IPS-18a (cell line): ENCODE data around the gene GPATCH1.
"Not testable (repeated sequence)": the region's sequence is repeated elsewhere in the genome, so short reads cannot be mapped to it uniquely, and the experiment has no call there.

Source experiments
- H3K27ac ChIP-seq: one replicate; pipeline ENCODE4 v1.5.1; 2013; ENCODE audit warnings: low read length
- H3K27me3 ChIP-seq: one replicate; pipeline ENCODE4 v1.6.1; 2013; ENCODE audit warnings: mild to moderate bottlenecking, low read length; ENCODE audit not compliant: control insufficient read depth, insufficient read depth
- H3K36me3 ChIP-seq: one replicate; pipeline ENCODE4 v1.6.1; 2013; ENCODE audit warnings: low read depth, low read length; ENCODE audit not compliant: control insufficient read depth
- H3K4me1 ChIP-seq: one replicate; pipeline ENCODE4 v1.6.1; 2013; ENCODE audit warnings: low read depth, low read length; ENCODE audit not compliant: control insufficient read depth
- H3K4me3 ChIP-seq: one replicate; pipeline ENCODE4 v1.5.1; 2013; ENCODE audit warnings: low read length
- H3K9ac ChIP-seq: one replicate; pipeline ENCODE4 v1.6.1; 2013; ENCODE audit warnings: mild to moderate bottlenecking, low read length, moderate library complexity
- H3K9me3 ChIP-seq: one replicate; pipeline ENCODE4 v1.6.1; 2013; ENCODE audit warnings: low read depth, low read length; ENCODE audit not compliant: control insufficient read depth

Gene GPATCH1

GRCh38 chr19:33150852-33151518, 70.0 kb downstream of the GPATCH1 start:
- Histone ChIP-seq H3K4me3 (no peak overlapping the region), H3K27me3 (no peaks in the 10 kb centered on the region), H3K9me3 (no peaks in the 10 kb centered on the region), H3K4me1 (no peaks in the 10 kb centered on the region), H3K9ac (no peak overlapping the region), H3K27ac (no peak overlapping the region), H3K36me3 (no peaks in the 10 kb centered on the region)

- Histone ChIP-seq H3K36me3 (no peaks in the 10 kb centered on the region), H3K27me3 (no peaks in the 10 kb centered on the region), H3K4me3 (no peak overlapping the region), H3K9ac (no peak overlapping the region), H3K9me3 (no peaks in the 10 kb centered on the region), H3K4me1 (no peaks in the 10 kb centered on the region), H3K27ac (no peak overlapping the region)
Measured at GRCh38 chr19:33152176-33152575, 71.2 kb downstream of the GPATCH1 start.

- H3K27me3 ChIP-seq, result not testable (repeated sequence)
Measured at GRCh38 chr19:33152625-33153024, 71.6 kb downstream of the GPATCH1 start.

GRCh38 chr19:33154313-33154712, 73.3 kb downstream of the GPATCH1 start:
- not testable (repeated sequence) for H3K9me3 ChIP-seq, H3K27me3 ChIP-seq, H3K9ac ChIP-seq, H3K4me1 ChIP-seq, H3K4me3 ChIP-seq, H3K27ac ChIP-seq, H3K36me3 ChIP-seq

More at GRCh38 chr19:33152625-33153024, 71.6 kb downstream of the GPATCH1 start:
- H3K4me3 ChIP-seq, H3K9ac ChIP-seq, H3K36me3 ChIP-seq, H3K4me1 ChIP-seq, H3K27ac ChIP-seq, H3K9me3 ChIP-seq: not testable (repeated sequence)

GRCh38 chr19:33156334-33156733, 75.4 kb downstream of the GPATCH1 start:
- H3K4me3 ChIP-seq, result no peak overlapping the region
- H3K36me3 ChIP-seq, result no peaks in the 10 kb centered on the region
- no peaks in the 10 kb centered on the region for H3K4me1 ChIP-seq
- no peaks in the 10 kb centered on the region for H3K27me3 ChIP-seq
- H3K9ac ChIP-seq, result no peak overlapping the region
- H3K9me3 ChIP-seq, result no peaks in the 10 kb centered on the region
- H3K27ac ChIP-seq, result no peak overlapping the region

GRCh38 chr19:33157906-33158305, 76.9 kb downstream of the GPATCH1 start:
- no peaks in the 10 kb centered on the region for H3K9me3 ChIP-seq
- no peak overlapping the region for H3K4me3 ChIP-seq
- H3K9ac ChIP-seq, result no peak overlapping the region
- H3K27me3 ChIP-seq, result no peaks in the 10 kb centered on the region
- no peak overlapping the region for H3K27ac ChIP-seq
- H3K36me3 ChIP-seq, result no peaks in the 10 kb centered on the region
- no peaks in the 10 kb centered on the region for H3K4me1 ChIP-seq

- Histone ChIP-seq H3K4me1 (no peaks in the 10 kb centered on the region), H3K27me3 (no peaks in the 10 kb centered on the region), H3K9me3 (no peaks in the 10 kb centered on the region), H3K4me3 (no peak overlapping the region), H3K27ac (no peak overlapping the region), H3K36me3 (no peaks in the 10 kb centered on the region), H3K9ac (no peak overlapping the region)
Measured at GRCh38 chr19:33158365-33158764, 77.4 kb downstream of the GPATCH1 start.

GRCh38 chr19:33159149-33159548, 78.2 kb downstream of the GPATCH1 start:
- Histone ChIP-seq H3K36me3 (no peaks in the 10 kb centered on the region), H3K4me3 (no peak overlapping the region), H3K4me1 (no peaks in the 10 kb centered on the region), H3K9me3 (no peaks in the 10 kb centered on the region), H3K9ac (no peak overlapping the region), H3K27ac (no peak overlapping the region), H3K27me3 (no peaks in the 10 kb centered on the region)

- Histone ChIP-seq H3K9ac (no peak overlapping the region), H3K4me3 (no peak overlapping the region), H3K9me3 (no peaks in the 10 kb centered on the region), H3K27me3 (no peaks in the 10 kb centered on the region), H3K4me1 (no peaks in the 10 kb centered on the region), H3K27ac (no peak overlapping the region), H3K36me3 (no peaks in the 10 kb centered on the region)
Measured at GRCh38 chr19:33159893-33160292, 78.9 kb downstream of the GPATCH1 start.

- no peaks in the 10 kb centered on the region for H3K4me1 ChIP-seq
- no peaks in the 10 kb centered on the region for H3K9me3 ChIP-seq
- H3K27me3 ChIP-seq, result no peaks in the 10 kb centered on the region
- no peak overlapping the region for H3K27ac ChIP-seq
- H3K36me3 ChIP-seq, result no peaks in the 10 kb centered on the region
- H3K9ac ChIP-seq, result no peak overlapping the region
- H3K4me3 ChIP-seq, result no peak overlapping the region
Measured at GRCh38 chr19:33161201-33161600, 80.2 kb downstream of the GPATCH1 start.

GRCh38 chr19:33163481-33163880, 82.5 kb downstream of the GPATCH1 start:
- Histone ChIP-seq H3K27ac (no peak overlapping the region), H3K4me1 (no peaks in the 10 kb centered on the region), H3K36me3 (no peaks in the 10 kb centered on the region), H3K4me3 (no peak overlapping the region), H3K9ac (no peak overlapping the region), H3K27me3 (no peaks in the 10 kb centered on the region), H3K9me3 (no peaks in the 10 kb centered on the region)

- not testable (repeated sequence) for H3K27ac ChIP-seq, H3K27me3 ChIP-seq, H3K9ac ChIP-seq, H3K9me3 ChIP-seq, H3K4me3 ChIP-seq, H3K4me1 ChIP-seq, H3K36me3 ChIP-seq
Measured at GRCh38 chr19:33166037-33166436, 85.1 kb downstream of the GPATCH1 start.
